CD4-positive, alpha-beta T cell treated with Interleukin-6 for 4 hours (primary cell): ENCODE data around the gene CAMK2A.
"Not testable (repeated sequence)": the region's sequence is repeated elsewhere in the genome, so short reads cannot be mapped to it uniquely, and the experiment has no call there.

Experiments
- DNase-seq: peaks from one replicate; pipeline ENCODE4 v3.0.0-alpha.2; 2020; ENCODE audit warnings: mixed read lengths

Gene CAMK2A

GRCh38 chr5:150234576-150235499, 54.7 kb downstream of the CAMK2A start:
- DNase-seq, result no peak

- DNase-seq, result not testable (repeated sequence)
These were observed 55.9 kb downstream of the CAMK2A start for GRCh38 chr5:150233706-150234105.

DNA sequence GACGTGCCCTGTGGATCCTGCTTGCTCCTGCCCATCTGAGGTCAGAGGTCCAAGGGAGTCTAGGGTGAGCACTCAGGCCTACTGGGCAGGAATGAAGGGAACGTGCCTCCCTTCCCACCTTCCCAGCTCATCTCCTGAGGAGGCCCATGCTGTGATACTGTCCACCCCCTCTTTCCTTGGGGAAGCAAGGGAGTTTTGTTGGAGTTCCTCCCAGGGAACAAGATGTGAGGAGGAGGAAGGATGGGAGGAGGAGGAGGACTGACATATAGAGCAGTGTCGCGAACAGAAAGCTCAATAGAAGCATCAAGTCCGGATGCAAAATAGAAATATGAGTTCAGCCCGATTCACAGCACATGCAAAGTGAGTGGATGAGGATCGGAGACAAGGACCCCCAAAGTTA, 58.7 kb downstream of the CAMK2A start:
- no peak for DNase-seq

- no peak for DNase-seq
These were observed 60.0 kb downstream of the CAMK2A start for GRCh38 chr5:150229571-150229970.

DNA sequence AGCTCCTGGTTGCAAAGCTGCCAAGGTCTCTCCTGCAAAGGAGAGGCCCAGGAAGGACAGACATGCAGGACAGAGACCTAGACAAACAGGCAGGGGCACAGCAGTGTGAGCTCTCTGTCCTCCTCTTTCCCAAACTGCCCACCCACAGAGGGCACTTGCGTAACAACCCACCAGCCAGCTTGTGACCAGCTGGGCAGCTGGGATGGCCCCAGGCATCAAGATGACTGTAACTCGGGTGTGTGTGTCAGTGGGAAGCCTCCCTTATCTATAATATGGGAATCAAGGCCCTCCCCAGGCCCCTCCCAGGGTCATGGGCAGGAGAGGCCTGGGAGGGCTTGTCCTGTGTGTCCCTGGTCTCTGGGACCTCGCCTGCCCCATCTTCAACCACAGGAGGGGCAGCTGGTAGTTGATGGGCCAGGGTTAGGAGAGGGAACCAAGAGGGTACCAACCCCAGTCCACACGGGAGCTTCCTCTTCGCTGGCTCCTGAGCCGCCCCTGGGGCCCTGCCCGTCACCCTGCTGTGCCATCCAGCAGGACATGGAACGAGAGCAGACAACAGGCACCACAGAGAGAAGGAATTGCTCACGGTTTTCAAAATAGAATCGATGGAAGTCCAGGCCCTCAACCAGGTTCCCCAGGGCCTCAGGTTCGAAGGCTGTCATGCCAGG, 61.8 kb downstream of the CAMK2A start:
- no peak for DNase-seq

GRCh38 chr5:150227036-150227435, 62.5 kb downstream of the CAMK2A start:
- no peak for DNase-seq

- DNase-seq, result no peak
These were observed 65.0 kb downstream of the CAMK2A start for GRCh38 chr5:150224483-150225027.

- no peak for DNase-seq
These were observed 66.1 kb downstream of the CAMK2A start for GRCh38 chr5:150223474-150223873.

DNA sequence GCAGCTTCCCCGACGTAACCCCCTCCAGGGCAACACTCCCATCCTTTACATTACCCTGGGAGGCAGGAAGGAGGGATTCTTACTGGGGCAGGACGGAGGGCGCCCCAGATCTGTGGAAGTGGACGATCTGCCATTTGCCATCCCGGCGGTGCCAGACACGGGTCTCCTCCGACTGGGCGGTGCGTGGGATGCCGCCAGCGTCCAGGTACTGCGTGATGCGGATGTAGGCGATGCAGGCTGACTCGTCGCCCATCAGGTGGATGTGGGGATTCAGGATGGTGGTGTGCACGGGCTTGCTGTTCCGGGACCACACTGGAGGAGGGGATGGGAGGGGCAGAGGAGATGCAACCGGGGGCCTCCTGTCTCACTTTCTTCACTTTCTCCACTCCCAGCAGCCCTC, 66.7 kb downstream of the CAMK2A start:
- no peak for DNase-seq

GRCh38 chr5:150221471-150221870, 68.1 kb downstream of the CAMK2A start:
- DNase-seq, result no peak

DNA sequence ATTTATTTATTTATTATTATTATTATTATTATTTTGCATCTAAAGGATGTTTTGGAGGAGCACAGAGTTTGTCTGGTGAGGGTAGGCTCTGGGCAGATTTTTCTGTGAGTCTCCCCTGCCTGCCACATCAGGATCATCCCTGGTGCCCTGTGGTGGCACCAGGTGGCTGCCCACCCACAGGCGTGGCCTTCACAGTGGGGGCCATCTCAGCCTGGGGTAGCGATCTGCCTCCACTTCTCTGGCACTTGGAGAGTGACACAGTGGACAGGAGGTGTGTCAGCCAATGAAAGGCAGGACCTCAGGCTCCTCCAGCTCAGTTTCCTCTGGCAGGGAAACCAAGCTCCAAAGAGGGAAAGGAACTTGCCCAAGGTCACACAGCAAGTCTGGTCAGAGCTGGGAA, 69.7 kb downstream of the CAMK2A start:
- no peak for DNase-seq

DNA sequence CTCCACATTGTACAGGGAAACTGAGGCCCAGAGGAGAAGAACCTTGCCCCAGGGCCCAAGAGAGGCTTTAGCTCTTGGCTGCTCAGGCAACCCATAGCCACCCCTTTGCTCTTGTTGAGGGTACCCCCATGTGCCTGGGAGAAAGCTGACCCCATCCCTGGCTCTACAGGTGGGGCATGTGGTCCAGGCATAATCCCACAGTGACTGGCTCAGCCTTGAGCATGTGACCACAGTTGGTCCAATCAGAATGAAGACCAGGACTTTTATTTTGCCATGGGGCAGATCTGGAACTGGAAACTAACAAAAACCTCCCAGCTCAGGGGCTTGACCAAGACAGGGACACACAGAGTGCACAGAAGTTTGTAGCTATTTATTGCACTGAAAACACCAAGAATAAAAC, 70.4 kb downstream of the CAMK2A start:
- DNase-seq, result no peak

GRCh38 chr5:150218693-150219035, 70.9 kb downstream of the CAMK2A start:
- DNase-seq, result no peak

- peak; percentile 81 for DNase-seq
These were observed 71.5 kb downstream of the CAMK2A start for GRCh38 chr5:150217873-150218692.

DNA sequence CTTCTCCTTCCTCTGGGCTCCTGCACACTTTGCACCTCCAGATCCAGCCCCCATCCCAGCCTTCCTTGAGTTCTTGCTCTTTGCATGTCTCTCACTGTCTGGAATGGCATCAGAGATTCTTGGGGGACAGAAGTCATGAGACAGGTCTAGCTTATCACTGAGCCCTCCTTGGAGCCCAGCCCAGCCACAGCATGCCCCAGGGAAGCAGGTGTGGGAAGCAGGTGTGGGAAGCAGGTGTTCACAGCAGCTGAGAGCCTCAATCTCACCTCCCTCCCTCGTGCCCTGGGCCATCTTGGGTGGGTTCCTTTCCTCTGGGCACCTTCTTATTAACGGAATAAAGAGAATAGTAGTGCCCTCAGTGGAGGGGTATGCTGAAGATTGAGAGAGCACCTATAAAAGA, 72.5 kb downstream of the CAMK2A start:
- no peak for DNase-seq

DNA sequence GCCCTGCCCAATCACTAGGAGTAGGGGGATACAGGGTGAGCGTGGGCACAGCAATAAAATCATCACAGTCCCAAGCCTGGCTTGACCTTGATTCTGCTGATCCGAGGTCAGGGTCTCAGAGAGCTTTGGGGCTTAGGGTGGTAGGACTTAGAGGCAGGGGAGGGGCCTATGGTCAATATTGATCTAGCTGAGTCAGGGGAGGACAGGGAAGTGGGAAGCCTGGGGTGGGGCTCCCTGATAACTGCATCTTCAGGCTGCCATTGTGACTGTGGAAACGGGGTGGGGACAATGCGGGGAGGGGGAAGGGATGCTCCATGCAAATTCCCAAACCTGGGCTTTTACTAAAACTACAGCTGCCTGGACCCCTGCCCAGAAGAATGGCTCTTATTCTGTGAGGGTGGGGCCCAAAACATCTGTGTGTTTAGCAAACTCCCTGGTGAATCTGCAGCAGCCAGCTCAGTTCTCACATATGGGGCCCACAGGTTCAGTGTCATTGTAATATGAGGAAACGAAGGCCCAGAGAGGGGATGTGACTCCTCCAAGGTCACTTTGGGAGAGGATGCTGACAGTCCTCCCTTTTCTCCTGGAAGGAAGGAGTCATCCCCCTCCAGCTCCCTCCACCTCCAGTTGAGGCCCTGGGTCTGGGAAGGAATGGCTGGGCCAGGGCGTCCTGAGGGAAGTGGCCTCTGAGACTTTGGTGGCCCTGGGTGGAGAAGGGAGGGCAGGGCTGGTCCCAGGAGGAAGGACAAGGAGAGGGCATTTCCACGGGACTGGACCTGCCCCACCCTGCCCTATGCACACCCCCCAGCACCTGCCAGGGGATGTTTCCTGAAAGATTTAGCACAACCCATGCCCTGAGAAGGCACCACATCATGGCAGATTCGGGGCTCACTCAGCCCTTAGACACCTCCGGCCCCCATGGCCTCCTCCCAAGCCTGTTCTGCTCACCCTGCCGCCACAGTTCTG, 73.3 kb downstream of the CAMK2A start:
- no peak for DNase-seq

- DNase-seq, result no peak
These were observed 75.3 kb downstream of the CAMK2A start for GRCh38 chr5:150214289-150214688.

GRCh38 chr5:150213530-150213929, 76.0 kb downstream of the CAMK2A start:
- no peak for DNase-seq

GRCh38 chr5:150211156-150212030, 78.2 kb downstream of the CAMK2A start:
- no peak for DNase-seq

DNA sequence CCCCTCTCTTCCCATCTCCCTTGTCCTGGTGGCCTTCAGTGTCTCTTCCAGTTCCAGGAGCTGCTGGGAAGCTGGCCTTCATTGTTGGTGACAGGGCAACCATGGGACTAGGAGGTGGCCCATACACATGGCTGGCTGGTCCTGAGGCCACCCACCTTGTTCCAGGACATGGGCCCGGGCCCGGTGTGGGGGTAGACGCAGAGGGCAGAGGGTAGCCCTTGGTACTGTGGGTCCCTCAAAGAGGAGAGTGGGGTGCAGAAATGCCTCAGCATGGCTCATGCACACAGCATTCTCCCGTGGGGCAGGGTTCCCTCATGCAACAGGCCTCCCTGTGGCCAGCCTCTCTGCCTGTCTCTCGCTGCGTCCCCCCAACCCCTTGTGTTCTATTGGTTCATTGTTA, 78.9 kb downstream of the CAMK2A start:
- no peak for DNase-seq

- DNase-seq, result peak; percentile 3
These were observed 80.4 kb downstream of the CAMK2A start for GRCh38 chr5:150209099-150209635.
